Ovary (tissue), 3 donors: Measurements from ENCODE around the gene MAP4.

Experiments used
- EP300 ChIP-seq: sonication (generic); formaldehyde crosslinking; IDR thresholded peaks from one replicate; pipeline ENCODE4 v1.6.1; 2017; ENCODE audit warnings: antibody characterized with exemption
- POLR2A ChIP-seq: fragments of 450-650 bp; IDR thresholded peaks from one replicate; pipeline ENCODE4 v1.6.1; 2017; ENCODE audit warnings: antibody characterized with exemption, mild to moderate bottlenecking, moderate library complexity
- TF ChIP-seq, protein P1 (sequence below), 3 donors: fragments of 450-650 bp in 2 of 3; fragments of 200-600 bp in 1 of 3; IDR thresholded peaks; one replicate each; pipeline versions ENCODE4 v1.5.1 to v1.8.0; 2016 to 2022; ENCODE audit warnings: antibody characterized with exemption in 3 of 3, mild to moderate bottlenecking in 1 of 3
- donor health status: DM: no; HTN: no; CAD: no.

- TF ChIP-seq EP300 (no peak), POLR2A (no peak)
- TF ChIP-seq, protein P1, sequence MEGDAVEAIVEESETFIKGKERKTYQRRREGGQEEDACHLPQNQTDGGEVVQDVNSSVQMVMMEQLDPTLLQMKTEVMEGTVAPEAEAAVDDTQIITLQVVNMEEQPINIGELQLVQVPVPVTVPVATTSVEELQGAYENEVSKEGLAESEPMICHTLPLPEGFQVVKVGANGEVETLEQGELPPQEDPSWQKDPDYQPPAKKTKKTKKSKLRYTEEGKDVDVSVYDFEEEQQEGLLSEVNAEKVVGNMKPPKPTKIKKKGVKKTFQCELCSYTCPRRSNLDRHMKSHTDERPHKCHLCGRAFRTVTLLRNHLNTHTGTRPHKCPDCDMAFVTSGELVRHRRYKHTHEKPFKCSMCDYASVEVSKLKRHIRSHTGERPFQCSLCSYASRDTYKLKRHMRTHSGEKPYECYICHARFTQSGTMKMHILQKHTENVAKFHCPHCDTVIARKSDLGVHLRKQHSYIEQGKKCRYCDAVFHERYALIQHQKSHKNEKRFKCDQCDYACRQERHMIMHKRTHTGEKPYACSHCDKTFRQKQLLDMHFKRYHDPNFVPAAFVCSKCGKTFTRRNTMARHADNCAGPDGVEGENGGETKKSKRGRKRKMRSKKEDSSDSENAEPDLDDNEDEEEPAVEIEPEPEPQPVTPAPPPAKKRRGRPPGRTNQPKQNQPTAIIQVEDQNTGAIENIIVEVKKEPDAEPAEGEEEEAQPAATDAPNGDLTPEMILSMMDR (IDR thresholded peaks at IDR 0.05), result no peak
These were observed 83.8 kb downstream of the MAP4 start for GRCh38 chr3:47932421-47932820.
